Nephron (organoid): ENCODE measurements around the gene GNB1L.

ENCODE experiments used
- H3K27ac Mint-ChIP-seq, 3 experiments: 2 replicates each; pipeline ENCODE4 v1.8.0; 2020; ENCODE audit warnings: mixed read lengths in 3 of 3, mild to moderate bottlenecking in 2 of 3, moderate library complexity in 1 of 3
- H3K27me3 Mint-ChIP-seq: 2 replicates; pipeline ENCODE4 v1.8.0; 2021; ENCODE audit warnings: low read depth, mild to moderate bottlenecking, moderate library complexity, mixed read lengths
- H3K36me3 Mint-ChIP-seq: 2 replicates; pipeline ENCODE4 v1.8.0; 2020; ENCODE audit warnings: low read depth, mixed read lengths
- H3K4me1 Mint-ChIP-seq: 2 replicates; pipeline ENCODE4 v1.8.0; 2020; ENCODE audit warnings: mixed read lengths
- H3K4me3 Mint-ChIP-seq, 3 experiments: 2 replicates each; pipeline ENCODE4 v1.8.0; 2020; ENCODE audit warnings: mild to moderate bottlenecking in 3 of 3, mixed read lengths in 3 of 3, moderate library complexity in 2 of 3
- H3K9me3 Mint-ChIP-seq: 2 replicates; pipeline ENCODE4 v1.8.0; 2020; ENCODE audit warnings: mixed read lengths
- TF ChIP-seq, protein P1 (sequence below), 3 experiments: fragments of 200-600 bp; sonication (generic); IDR thresholded peaks; one replicate each; pipeline ENCODE4 v1.5.0; 2021; ENCODE audit warnings: antibody characterized with exemption in 3 of 3; ENCODE audit not compliant: unreplicated experiment in 3 of 3

Gene GNB1L

DNA sequence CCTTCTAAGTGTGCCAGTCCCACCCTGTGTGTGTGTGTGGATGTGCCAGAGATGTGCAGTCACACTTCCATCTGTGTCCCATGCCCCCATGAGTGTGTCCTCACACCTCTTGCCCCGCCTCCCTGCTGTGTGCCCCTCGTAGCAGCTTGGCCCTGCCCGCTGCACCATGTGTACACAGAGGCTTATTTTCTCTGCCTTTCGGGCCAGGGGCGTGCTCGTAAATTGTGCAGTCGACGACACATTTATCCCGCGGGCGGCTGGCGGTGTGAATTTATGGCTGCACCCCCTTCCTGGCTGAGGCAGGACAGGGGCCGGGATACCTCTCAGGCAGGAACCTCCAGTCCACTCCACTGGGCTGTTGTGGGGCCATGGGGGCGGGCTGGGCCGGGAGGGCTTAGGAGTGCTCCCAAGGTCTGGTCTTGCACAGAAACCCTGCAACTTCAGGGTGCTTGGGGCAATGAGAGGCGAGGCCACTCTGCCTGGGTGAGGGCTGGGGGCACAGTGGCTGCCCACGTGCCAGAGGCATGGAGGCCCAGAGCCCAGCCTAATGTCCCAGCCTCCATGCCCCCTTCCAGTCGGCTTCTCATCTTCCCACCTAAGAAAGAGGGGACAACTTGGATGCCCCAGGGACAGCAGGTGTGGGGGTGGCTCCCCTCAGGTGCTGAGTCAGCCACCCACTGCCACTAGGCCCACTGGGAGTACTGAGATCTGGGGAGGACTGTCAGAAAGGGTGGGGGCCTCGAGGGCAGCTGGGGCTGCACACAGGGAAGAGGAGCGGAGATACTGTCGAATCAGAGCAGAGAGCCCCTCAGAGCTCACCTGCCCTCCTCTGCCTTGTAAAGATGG is 118.8 kb downstream of the GNB1L start:
- Mint-ChIP-seq H3K27ac (no peak overlapping the region), H3K27me3 (peaks cover 55% of the 10 kb centered on the region), H3K36me3 (no peaks in the 10 kb centered on the region), H3K4me1 (peaks cover 20% of the 10 kb centered on the region), H3K4me3 (peak overlapping the region in 1 of 3 experiments; percentile 11), H3K9me3 (no peaks in the 10 kb centered on the region)
- TF ChIP-seq, protein P1, sequence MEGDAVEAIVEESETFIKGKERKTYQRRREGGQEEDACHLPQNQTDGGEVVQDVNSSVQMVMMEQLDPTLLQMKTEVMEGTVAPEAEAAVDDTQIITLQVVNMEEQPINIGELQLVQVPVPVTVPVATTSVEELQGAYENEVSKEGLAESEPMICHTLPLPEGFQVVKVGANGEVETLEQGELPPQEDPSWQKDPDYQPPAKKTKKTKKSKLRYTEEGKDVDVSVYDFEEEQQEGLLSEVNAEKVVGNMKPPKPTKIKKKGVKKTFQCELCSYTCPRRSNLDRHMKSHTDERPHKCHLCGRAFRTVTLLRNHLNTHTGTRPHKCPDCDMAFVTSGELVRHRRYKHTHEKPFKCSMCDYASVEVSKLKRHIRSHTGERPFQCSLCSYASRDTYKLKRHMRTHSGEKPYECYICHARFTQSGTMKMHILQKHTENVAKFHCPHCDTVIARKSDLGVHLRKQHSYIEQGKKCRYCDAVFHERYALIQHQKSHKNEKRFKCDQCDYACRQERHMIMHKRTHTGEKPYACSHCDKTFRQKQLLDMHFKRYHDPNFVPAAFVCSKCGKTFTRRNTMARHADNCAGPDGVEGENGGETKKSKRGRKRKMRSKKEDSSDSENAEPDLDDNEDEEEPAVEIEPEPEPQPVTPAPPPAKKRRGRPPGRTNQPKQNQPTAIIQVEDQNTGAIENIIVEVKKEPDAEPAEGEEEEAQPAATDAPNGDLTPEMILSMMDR (IDR thresholded peaks at IDR 0.05; ENCODE audit: unreplicated experiment in 3 of 3) = no peak

DNA sequence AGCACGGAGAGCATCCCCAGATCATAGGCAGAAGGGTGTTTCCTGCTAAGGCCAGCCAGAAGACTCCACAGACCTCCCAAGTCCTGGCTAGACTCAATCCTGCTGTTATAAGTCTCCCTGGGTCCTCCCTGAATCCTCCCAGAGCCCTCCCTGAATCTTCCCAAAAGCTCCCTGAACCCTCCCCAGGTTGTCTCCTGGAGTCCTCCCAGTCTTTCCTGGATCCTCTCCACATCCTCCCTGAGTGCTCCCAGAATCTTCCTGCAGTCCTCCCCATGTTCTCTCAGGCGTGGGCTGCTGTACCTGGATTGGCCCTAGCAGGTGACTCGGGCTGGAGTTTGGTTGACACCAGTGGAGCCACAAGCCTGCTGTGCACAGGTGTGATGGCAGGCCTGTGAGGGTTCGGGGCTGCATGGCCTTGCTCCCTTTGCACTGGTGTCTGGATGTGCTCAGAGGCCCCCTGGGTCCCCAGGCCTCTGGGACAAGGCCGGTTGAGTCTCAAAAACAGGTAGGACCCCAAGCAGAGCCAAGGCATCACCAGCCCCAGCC is 119.8 kb downstream of the GNB1L start:
- Mint-ChIP-seq H3K4me1 (peaks cover 15% of the 10 kb centered on the region), H3K4me3 (no peak overlapping the region), H3K36me3 (no peaks in the 10 kb centered on the region), H3K27ac (no peak overlapping the region), H3K9me3 (no peaks in the 10 kb centered on the region), H3K27me3 (peaks cover 60% of the 10 kb centered on the region)
- TF ChIP-seq, protein P1 (IDR thresholded peaks at IDR 0.05; ENCODE audit: unreplicated experiment in 3 of 3) = no peak

DNA sequence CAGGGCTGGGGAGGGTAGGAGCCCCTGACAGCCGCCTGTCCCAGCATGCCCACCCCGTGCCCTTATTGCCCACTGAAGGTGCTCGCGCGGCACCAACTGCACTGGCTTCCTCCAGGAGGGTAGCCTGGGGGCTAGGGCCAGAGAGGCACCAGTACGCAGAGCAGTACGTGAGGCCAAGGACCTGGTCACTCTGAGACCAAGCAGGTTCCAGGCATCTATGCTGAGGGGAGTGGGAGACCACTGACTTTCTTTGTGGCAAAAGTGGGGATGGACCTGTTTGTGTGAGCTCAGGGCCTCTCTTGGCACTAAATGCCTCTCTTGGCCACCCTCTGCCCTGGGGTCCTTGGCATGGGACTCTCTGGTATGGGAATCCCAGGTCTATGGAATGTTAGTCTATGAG is 120.5 kb downstream of the GNB1L start:
- Mint-ChIP-seq H3K4me3 (no peak overlapping the region), H3K36me3 (no peaks in the 10 kb centered on the region), H3K27ac (no peak overlapping the region), H3K4me1 (peaks cover 13% of the 10 kb centered on the region), H3K9me3 (no peaks in the 10 kb centered on the region), H3K27me3 (peaks cover 66% of the 10 kb centered on the region)
- TF ChIP-seq, protein P1 (IDR thresholded peaks at IDR 0.05; ENCODE audit: unreplicated experiment in 3 of 3) = no peak

GRCh38 chr22:19733755-19734154 is 120.9 kb downstream of the GNB1L start:
- Mint-ChIP-seq H3K4me3 (no peak overlapping the region), H3K9me3 (no peaks in the 10 kb centered on the region), H3K36me3 (no peaks in the 10 kb centered on the region), H3K27ac (no peak overlapping the region), H3K4me1 (peaks cover 10% of the 10 kb centered on the region), H3K27me3 (peaks cover 70% of the 10 kb centered on the region)
- TF ChIP-seq, protein P1 (IDR thresholded peaks at IDR 0.05; ENCODE audit: unreplicated experiment in 3 of 3) = no peak
